Measurements from ENCODE around the gene TRPM8. TPM values are rescaled to one million over a fixed set of nuclear protein-coding genes. Genes with fewer than 3 reads are reported as not detected.
A peak's percentile ranks its signal among the peaks of the same experiment; 100 is the strongest.

TRPM8 gene
- total RNA-seq (2016; rRNA removed; fragmentation: Illumina TruSeq; extraction: Trizol) (not detected in 2 replicates), polyA plus RNA-seq (2011; rRNA removed) (0.08 and 0.12 TPM in 2 replicates), polyA minus RNA-seq (2011; rRNA and poly(A)+ RNA removed; ENCODE audit: low replicate concordance) (1.0 TPM in 1 of 2 replicates, not detected in the other), Bru-seq, nascent RNA (percentile 7 among the genes with signal in this experiment), BruChase-seq, experiment 1, labeled RNA remaining after a 6-hour chase (percentile 7 among the genes with signal in this experiment), BruChase-seq, experiment 2, labeled RNA remaining after a 2-hour chase (percentile 6 among the genes with signal in this experiment)
- total RNA-seq (2016; cell fraction: cytosol; rRNA removed; fragmentation: Illumina TruSeq; extraction: Trizol; ENCODE audit: low read depth) = not detected in 2 replicates
- total RNA-seq (2016; cell fraction: insoluble cytoplasmic fraction; rRNA removed; fragmentation: Illumina TruSeq; extraction: Trizol) = 0.13 TPM in 1 of 2 replicates, not detected in the other
- not detected in 2 replicates for total RNA-seq (2016; cell fraction: membrane; rRNA removed; fragmentation: Illumina TruSeq; extraction: Trizol)
- total RNA-seq (2016; cell fraction: nucleus; rRNA removed; fragmentation: Illumina TruSeq; extraction: Trizol) = not detected in 2 replicates
- polyA plus RNA-seq (2011; cell fraction: cytosol; rRNA removed) = 0.24 TPM in 1 of 2 replicates, not detected in the other
- not detected in 2 replicates for polyA plus RNA-seq (2011; cell fraction: nucleus; rRNA removed)
- 0.52 TPM in 1 of 2 replicates, not detected in the other for polyA plus RNA-seq (2012)
- polyA plus RNA-seq (2016; cell fraction: cytosol; fragmentation: Illumina TruSeq; extraction: Trizol; ENCODE audit: low read depth) = not detected in 2 replicates
- polyA plus RNA-seq (2016; cell fraction: insoluble cytoplasmic fraction; fragmentation: Illumina TruSeq; extraction: Trizol; ENCODE audit: low read depth) = not detected in 2 replicates
- not detected in 2 replicates for polyA plus RNA-seq (2016; cell fraction: membrane; fragmentation: Illumina TruSeq; extraction: Trizol; ENCODE audit: low read depth)
- not detected in 2 replicates for polyA plus RNA-seq (2016; cell fraction: nucleus; fragmentation: Illumina TruSeq; extraction: Trizol; ENCODE audit: insufficient read depth, low read depth)
- not detected in 2 replicates for polyA minus RNA-seq (2011; cell fraction: cytosol; rRNA and poly(A)+ RNA removed)
- polyA minus RNA-seq (2011; cell fraction: nucleus; rRNA and poly(A)+ RNA removed) = 0.50 TPM in 1 of 2 replicates, not detected in the other
- long read RNA-seq, experiment 1 = 0 reads
- long read RNA-seq, experiment 2 = 0 reads

GRCh38 chr2:233917116-233917515 lies at the start of gene TRPM8:
TSS of gene TRPM8 (plus strand) at chr2:233917373. CDS start at chr2:233926538, 9,165 bp downstream.
- Histone ChIP-seq H3K4me3 (replicated peaks in 1 of 3; ENCODE audit: insufficient read depth in 1 of 3, low read depth in 2 of 3, low read length in 3 of 3) (no peak within 1 kb of the TSS), H2AFZ (ENCODE audit: low read length) (no peak within 1 kb of the TSS), H3K79me2 (ENCODE audit: insufficient read depth, low read length) (no peaks in the 10 kb centered on the region), H3K4me2 (ENCODE audit: low read depth, low read length) (no peak within 1 kb of the TSS), H3K4me1 (ENCODE audit: insufficient read depth, low read length) (no peaks in the 10 kb centered on the region), H4K20me1 (ENCODE audit: insufficient read depth, low read length) (no peaks in the 10 kb centered on the region), H3K9me3 (ENCODE audit: low read length) (no peaks in the 10 kb centered on the region), H3K27me3 (ENCODE audit: control insufficient read depth in 1 of 2, insufficient read depth in 2 of 2, low read length in 2 of 2) (no peaks in the 10 kb centered on the region), H3K27ac (ENCODE audit: extremely low read length, insufficient read depth, low read length) (no peak within 1 kb of the TSS), H3K9ac (ENCODE audit: insufficient read depth, low read depth, low read length) (no peak within 1 kb of the TSS), H3K36me3 (replicated peaks in 1 of 2; ENCODE audit: control insufficient read depth in 1 of 2, insufficient read depth in 2 of 2, low read length in 2 of 2) (no peaks in the 10 kb centered on the region)
- in situ Hi-C loops (cut with HindIII; ENCODE audit: extremely low pct_ligation_motif_present, low pct_unique_long_range_greater_than_20kb) = no loop called here
- POLR2A ChIA-PET = no interaction called here
- no peak for DNase-seq (ENCODE audit: low spot score)
- CTCF ChIA-PET (ENCODE audit: low intra/inter-chr PET ratio, low total read pairs) = no interaction called here
- ATAC-seq = no peak
- 14% methylated on average over 5 of the region's 5 CpGs for WGBS (ENCODE audit: low lambda C conversion rate)
- no TSS peak for BruUV-seq (replicated peaks)
- FAIRE-seq = no peak
- intact Hi-C loops (cut with micrococcal nuclease; ENCODE audit: unreplicated experiment) = no loop called here
- no peak for TF ChIP-seq SIX1 (CRISPR knock-in tag; IDR thresholded peaks at IDR 0.05; ENCODE audit: borderline replicate concordance)
- no peak for TF ChIP-seq ARID2 (CRISPR knock-in tag; IDR thresholded peaks at IDR 0.05; ENCODE audit: borderline replicate concordance)
- TF ChIP-seq, protein P1, sequence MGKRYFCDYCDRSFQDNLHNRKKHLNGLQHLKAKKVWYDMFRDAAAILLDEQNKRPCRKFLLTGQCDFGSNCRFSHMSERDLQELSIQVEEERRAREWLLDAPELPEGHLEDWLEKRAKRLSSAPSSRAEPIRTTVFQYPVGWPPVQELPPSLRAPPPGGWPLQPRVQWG (CRISPR knock-in tag; IDR thresholded peaks at IDR 0.05; ENCODE audit: borderline replicate concordance, low read depth) = no peak
- no peak for TF ChIP-seq GTF3A (CRISPR knock-in tag; conservative IDR thresholded peaks at IDR 0.05)
- TF ChIP-seq KMT2B (CRISPR knock-in tag; IDR thresholded peaks at IDR 0.05) = no peak
- TF ChIP-seq TRIM22 (IDR thresholded peaks at IDR 0.05) = no peak
- no peak for TF ChIP-seq MAFG (CRISPR knock-in tag; IDR thresholded peaks at IDR 0.05)
- TF ChIP-seq, protein P2, sequence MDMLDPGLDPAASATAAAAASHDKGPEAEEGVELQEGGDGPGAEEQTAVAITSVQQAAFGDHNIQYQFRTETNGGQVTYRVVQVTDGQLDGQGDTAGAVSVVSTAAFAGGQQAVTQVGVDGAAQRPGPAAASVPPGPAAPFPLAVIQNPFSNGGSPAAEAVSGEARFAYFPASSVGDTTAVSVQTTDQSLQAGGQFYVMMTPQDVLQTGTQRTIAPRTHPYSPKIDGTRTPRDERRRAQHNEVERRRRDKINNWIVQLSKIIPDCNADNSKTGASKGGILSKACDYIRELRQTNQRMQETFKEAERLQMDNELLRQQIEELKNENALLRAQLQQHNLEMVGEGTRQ (IDR thresholded peaks at IDR 0.05; ENCODE audit: low read depth, low read length) = no peak
- TF ChIP-seq, protein P2 (CRISPR knock-in tag; IDR thresholded peaks at IDR 0.05; ENCODE audit: borderline replicate concordance) = no peak
- TF ChIP-seq, protein P3, sequence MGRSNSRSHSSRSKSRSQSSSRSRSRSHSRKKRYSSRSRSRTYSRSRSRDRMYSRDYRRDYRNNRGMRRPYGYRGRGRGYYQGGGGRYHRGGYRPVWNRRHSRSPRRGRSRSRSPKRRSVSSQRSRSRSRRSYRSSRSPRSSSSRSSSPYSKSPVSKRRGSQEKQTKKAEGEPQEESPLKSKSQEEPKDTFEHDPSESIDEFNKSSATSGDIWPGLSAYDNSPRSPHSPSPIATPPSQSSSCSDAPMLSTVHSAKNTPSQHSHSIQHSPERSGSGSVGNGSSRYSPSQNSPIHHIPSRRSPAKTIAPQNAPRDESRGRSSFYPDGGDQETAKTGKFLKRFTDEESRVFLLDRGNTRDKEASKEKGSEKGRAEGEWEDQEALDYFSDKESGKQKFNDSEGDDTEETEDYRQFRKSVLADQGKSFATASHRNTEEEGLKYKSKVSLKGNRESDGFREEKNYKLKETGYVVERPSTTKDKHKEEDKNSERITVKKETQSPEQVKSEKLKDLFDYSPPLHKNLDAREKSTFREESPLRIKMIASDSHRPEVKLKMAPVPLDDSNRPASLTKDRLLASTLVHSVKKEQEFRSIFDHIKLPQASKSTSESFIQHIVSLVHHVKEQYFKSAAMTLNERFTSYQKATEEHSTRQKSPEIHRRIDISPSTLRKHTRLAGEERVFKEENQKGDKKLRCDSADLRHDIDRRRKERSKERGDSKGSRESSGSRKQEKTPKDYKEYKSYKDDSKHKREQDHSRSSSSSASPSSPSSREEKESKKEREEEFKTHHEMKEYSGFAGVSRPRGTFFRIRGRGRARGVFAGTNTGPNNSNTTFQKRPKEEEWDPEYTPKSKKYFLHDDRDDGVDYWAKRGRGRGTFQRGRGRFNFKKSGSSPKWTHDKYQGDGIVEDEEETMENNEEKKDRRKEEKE (IDR thresholded peaks at IDR 0.05) = no peak
- TF ChIP-seq ZNF276 (CRISPR knock-in tag; IDR thresholded peaks at IDR 0.05; ENCODE audit: low read depth) = no peak
